SK-N-MC (cell line): Measurements from ENCODE around the gene ALAS2.

Experiments used
- EZH2 ChIP-seq: fragments of 200-600 bp; sonication (generic); IDR thresholded peaks from one replicate; pipeline ENCODE4 v1.6.1; 2017; ENCODE audit warnings: antibody characterized with exemption
- POLR2AphosphoS5 ChIP-seq: IDR thresholded peaks from 2 replicates; pipeline ENCODE4 v1.6.1; 2012; ENCODE audit warnings: mild to moderate bottlenecking, low read depth, low read length, borderline replicate concordance

GRCh38 chrX:54979432-54979831 lies 51.3 kb downstream of the ALAS2 start:
- TF ChIP-seq POLR2AphosphoS5: no peak
- no peak for TF ChIP-seq EZH2
